Measurements from ENCODE around the gene SORBS2.
"Not testable (repeated sequence)": the region's sequence is repeated elsewhere in the genome, so short reads cannot be mapped to it uniquely, and the experiment has no call there.

The SORBS2 gene

DNA sequence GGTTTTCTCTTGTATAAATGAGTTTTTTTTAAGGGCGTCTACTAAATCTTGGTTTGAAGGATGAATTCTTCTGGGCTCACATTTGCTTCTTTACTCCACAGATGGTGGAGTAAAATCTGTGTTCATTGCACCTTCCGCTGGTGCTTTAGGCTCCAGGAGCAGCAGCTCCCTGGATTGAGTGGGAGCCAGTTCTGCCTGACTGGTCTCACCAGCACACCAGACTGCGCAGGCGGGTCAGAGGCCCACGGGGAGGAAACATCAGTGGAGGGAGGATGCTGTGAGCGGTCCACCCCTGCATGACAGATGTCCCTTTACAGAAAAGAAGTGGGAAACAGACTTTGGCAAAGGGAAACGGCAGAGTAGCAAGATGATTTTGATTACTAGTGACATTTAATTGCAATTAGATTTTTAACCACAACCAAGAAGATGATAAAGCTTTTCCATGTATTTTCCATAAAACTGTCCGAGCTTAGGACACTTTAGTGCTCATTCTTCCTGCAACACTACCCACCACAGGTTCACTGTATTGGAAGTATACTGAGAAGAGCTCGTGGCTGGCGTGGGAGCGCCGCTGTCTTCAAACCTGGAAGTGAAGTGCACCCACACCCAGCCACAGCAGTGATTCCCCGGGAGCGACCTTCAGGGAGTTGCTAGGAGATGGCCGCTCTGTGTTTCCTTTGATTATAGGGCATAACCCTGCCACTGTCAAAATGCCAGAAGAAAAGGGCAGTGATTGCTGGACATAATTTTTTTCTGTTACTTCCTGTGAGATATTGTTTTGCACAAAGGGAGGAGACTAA, 95.2 kb downstream of the SORBS2 start:
- Histone ChIP-seq H3K4me2 (no peak overlapping the region), H3K4me1 (ENCODE audit: low read depth, poor library complexity, severe bottlenecking) (no peaks in the 10 kb centered on the region), H3K4me3 (IDR thresholded peaks at IDR 0.05; ENCODE audit: insufficient read depth, low read depth, low read length) (no peak overlapping the region), H3K27me3 (ENCODE audit: insufficient read depth, low read depth) (no peaks in the 10 kb centered on the region), H3K27ac (no peak overlapping the region), H4K20me1 (ENCODE audit: insufficient read depth) (no peaks in the 10 kb centered on the region), H2AFZ (ENCODE audit: low read depth) (no peak overlapping the region), H3K9ac (no peak overlapping the region), H3K36me3 (ENCODE audit: insufficient read depth) (no peaks in the 10 kb centered on the region), H3K79me2 (ENCODE audit: insufficient read depth, low read depth) (no peaks in the 10 kb centered on the region)
- TF ChIP-seq, protein P1, sequence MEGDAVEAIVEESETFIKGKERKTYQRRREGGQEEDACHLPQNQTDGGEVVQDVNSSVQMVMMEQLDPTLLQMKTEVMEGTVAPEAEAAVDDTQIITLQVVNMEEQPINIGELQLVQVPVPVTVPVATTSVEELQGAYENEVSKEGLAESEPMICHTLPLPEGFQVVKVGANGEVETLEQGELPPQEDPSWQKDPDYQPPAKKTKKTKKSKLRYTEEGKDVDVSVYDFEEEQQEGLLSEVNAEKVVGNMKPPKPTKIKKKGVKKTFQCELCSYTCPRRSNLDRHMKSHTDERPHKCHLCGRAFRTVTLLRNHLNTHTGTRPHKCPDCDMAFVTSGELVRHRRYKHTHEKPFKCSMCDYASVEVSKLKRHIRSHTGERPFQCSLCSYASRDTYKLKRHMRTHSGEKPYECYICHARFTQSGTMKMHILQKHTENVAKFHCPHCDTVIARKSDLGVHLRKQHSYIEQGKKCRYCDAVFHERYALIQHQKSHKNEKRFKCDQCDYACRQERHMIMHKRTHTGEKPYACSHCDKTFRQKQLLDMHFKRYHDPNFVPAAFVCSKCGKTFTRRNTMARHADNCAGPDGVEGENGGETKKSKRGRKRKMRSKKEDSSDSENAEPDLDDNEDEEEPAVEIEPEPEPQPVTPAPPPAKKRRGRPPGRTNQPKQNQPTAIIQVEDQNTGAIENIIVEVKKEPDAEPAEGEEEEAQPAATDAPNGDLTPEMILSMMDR (conservative IDR thresholded peaks at IDR 0.05; ENCODE audit: low read depth, low read length), result no peak

DNA sequence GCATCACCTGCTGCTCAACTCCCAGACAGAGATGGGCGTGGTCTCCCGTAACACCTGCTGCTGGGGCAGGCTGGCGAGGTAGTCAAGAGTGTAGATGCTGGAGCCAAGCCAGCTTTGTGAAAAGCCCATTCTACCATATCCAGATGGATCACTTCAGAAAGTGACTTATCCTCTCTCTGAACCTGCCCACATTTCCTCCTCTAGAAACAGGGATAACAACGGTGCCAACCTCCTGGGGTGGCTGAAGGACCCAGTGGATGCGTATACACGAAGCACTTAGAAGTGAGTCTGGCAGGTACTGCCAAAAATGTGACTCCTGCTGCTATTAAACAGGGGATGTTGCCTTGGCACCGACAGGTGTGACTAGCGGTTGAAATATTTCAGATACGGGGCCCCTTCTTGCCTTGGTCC, 95.8 kb downstream of the SORBS2 start:
- Histone ChIP-seq H2AFZ (ENCODE audit: low read depth) (no peak overlapping the region), H3K27me3 (ENCODE audit: insufficient read depth, low read depth) (no peaks in the 10 kb centered on the region), H3K27ac (no peak overlapping the region), H3K4me3 (IDR thresholded peaks at IDR 0.05; ENCODE audit: insufficient read depth, low read depth, low read length) (no peak overlapping the region), H3K4me2 (no peak overlapping the region), H3K79me2 (ENCODE audit: insufficient read depth, low read depth) (no peaks in the 10 kb centered on the region), H3K4me1 (ENCODE audit: low read depth, poor library complexity, severe bottlenecking) (no peaks in the 10 kb centered on the region), H3K9ac (no peak overlapping the region), H3K36me3 (ENCODE audit: insufficient read depth) (no peaks in the 10 kb centered on the region), H4K20me1 (ENCODE audit: insufficient read depth) (no peaks in the 10 kb centered on the region)
- TF ChIP-seq, protein P1 (conservative IDR thresholded peaks at IDR 0.05; ENCODE audit: low read depth, low read length), result no peak

DNA sequence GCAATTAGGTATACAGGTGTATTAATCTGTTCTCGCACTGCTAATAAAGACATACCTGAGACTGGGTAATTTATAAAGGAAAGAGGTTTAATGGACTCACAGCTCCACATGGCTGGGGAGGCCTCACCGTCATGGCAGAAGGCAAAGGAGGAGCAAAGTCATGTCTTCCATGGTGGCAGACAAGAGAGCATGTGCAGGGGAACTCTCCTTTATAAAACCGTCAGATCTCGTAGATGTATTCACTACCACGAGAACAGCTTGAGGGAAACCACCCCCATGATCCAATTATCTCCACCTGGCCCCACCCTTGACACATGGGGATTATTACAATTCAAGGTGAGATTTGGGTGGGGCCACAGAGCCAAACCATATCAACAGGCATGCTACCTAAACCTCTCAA, 97.5 kb downstream of the SORBS2 start:
- not testable (repeated sequence) for H3K27me3 ChIP-seq (ENCODE audit: insufficient read depth, low read depth); H3K9ac ChIP-seq; H3K4me1 ChIP-seq (ENCODE audit: low read depth, poor library complexity, severe bottlenecking)

DNA sequence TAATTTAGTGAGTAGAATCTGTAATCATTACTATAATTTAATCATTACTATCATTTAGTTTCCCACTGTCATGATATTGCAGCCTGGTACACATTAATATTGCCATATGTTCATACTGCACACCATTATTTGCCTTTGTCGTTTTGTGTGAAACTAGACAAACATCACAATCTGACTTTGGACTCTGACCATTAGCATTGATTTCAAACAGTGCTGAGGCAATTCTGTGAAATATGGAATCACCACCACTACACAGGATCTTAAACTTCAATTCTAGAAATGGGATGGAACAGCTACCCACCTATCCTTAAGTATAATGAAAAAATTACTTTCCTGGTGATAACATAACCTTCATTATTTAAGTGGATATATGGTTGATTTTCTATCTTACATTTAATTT, 98.3 kb downstream of the SORBS2 start:
- no peak overlapping the region for H3K4me2 ChIP-seq
- no peak overlapping the region for H3K9ac ChIP-seq
- H3K79me2 ChIP-seq (ENCODE audit: insufficient read depth, low read depth), result no peaks in the 10 kb centered on the region
- H3K36me3 ChIP-seq (ENCODE audit: insufficient read depth), result no peaks in the 10 kb centered on the region
- H4K20me1 ChIP-seq (ENCODE audit: insufficient read depth), result no peaks in the 10 kb centered on the region
- TF ChIP-seq, protein P1 (conservative IDR thresholded peaks at IDR 0.05; ENCODE audit: low read depth, low read length), result no peak
- H3K27ac ChIP-seq, result no peak overlapping the region
- no peaks in the 10 kb centered on the region for H3K4me1 ChIP-seq (ENCODE audit: low read depth, poor library complexity, severe bottlenecking)
- no peak overlapping the region for H2AFZ ChIP-seq (ENCODE audit: low read depth)
- no peaks in the 10 kb centered on the region for H3K27me3 ChIP-seq (ENCODE audit: insufficient read depth, low read depth)
- no peak overlapping the region for H3K4me3 ChIP-seq (IDR thresholded peaks at IDR 0.05; ENCODE audit: insufficient read depth, low read depth, low read length)

More for the DNA sequence above, 97.5 kb downstream of the SORBS2 start:
- H3K4me3 ChIP-seq (IDR thresholded peaks at IDR 0.05; ENCODE audit: insufficient read depth, low read depth, low read length); H2AFZ ChIP-seq (ENCODE audit: low read depth); H3K27ac ChIP-seq; H3K79me2 ChIP-seq (ENCODE audit: insufficient read depth, low read depth); H3K4me2 ChIP-seq; H4K20me1 ChIP-seq (ENCODE audit: insufficient read depth); H3K36me3 ChIP-seq (ENCODE audit: insufficient read depth): not testable (repeated sequence)

DNA sequence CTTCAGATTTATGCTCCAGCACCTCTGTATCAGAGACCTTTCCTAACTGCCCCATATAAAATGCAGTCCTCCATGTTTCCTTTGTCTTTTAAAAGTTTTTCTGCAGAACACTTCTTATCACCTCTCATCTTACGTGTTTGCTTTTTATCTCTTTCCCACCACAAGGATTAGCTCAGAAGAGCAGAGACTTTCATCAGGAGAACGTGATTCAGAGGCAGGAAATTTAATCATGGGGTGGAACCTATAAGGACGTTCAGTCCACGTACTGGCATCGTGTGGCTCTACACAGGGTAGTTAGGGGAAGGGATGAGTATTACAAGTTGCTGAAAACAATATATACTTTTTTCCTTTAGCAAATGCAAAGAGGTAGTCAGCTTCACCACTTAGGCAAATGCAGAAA, 98.7 kb downstream of the SORBS2 start:
- Histone ChIP-seq H3K4me2 (no peak overlapping the region), H3K36me3 (ENCODE audit: insufficient read depth) (no peaks in the 10 kb centered on the region), H3K27ac (no peak overlapping the region), H3K79me2 (ENCODE audit: insufficient read depth, low read depth) (no peaks in the 10 kb centered on the region), H3K9ac (no peak overlapping the region), H3K4me1 (ENCODE audit: low read depth, poor library complexity, severe bottlenecking) (no peaks in the 10 kb centered on the region), H3K27me3 (ENCODE audit: insufficient read depth, low read depth) (no peaks in the 10 kb centered on the region), H4K20me1 (ENCODE audit: insufficient read depth) (no peaks in the 10 kb centered on the region), H3K4me3 (IDR thresholded peaks at IDR 0.05; ENCODE audit: insufficient read depth, low read depth, low read length) (no peak overlapping the region), H2AFZ (ENCODE audit: low read depth) (no peak overlapping the region)
- TF ChIP-seq, protein P1 (conservative IDR thresholded peaks at IDR 0.05; ENCODE audit: low read depth, low read length), result no peak

All from KMS-11 (cell line).